GM19395 (cell line): ENCODE results near the gene NEUROG3.

Source experiments
- ATAC-seq: cut with Tn5 transposase; IDR thresholded peaks from one replicate; pipeline ENCODE4 v1.9.1; 2021; ENCODE audit warnings: mild to moderate bottlenecking, moderate library complexity; ENCODE audit not compliant: unreplicated experiment

Gene NEUROG3, protein sequence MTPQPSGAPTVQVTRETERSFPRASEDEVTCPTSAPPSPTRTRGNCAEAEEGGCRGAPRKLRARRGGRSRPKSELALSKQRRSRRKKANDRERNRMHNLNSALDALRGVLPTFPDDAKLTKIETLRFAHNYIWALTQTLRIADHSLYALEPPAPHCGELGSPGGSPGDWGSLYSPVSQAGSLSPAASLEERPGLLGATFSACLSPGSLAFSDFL

DNA sequence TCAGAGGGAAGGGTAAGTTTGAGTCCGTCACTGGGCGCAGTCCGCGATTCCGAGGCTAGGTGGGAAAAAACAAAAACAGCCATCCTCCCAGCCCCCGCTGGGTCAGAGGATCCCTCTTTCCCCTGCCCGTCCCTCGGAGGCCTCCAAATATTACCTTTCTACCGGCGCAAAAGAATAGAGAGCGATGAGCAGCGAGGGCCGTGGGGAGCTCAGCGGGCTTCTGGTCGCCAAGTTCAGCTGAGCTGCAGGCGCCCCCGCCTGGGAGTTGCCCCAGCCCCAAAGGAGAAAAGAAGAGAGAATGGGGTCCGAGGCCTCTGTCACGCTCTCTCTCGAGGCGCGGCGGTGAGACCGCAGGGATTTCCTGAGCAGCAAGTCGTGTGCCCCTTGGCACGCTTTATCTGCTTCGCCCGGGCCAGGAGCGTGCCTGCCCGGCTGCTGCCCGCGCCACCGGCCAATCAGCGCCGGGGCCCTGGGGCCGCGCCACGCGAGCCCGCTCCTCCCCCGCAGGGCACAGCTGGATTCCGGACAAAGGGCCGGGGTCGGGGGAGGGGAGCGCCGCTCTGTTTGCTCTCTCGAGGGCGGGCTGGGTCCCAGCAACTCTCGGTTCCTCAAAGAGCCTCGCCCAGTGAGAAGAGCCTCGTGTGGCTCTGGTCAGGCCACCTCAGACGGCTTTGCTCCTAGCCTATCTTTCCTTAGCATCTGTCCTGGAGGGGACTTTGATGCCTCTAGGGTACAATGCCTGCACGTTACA lies at the start of gene NEUROG3:
TSS of gene NEUROG3 (minus strand) at position 367 of the 751 bp plus-strand sequence. CDS start 379 bp downstream, outside the sequence.
- ATAC-seq: no peak

DNA sequence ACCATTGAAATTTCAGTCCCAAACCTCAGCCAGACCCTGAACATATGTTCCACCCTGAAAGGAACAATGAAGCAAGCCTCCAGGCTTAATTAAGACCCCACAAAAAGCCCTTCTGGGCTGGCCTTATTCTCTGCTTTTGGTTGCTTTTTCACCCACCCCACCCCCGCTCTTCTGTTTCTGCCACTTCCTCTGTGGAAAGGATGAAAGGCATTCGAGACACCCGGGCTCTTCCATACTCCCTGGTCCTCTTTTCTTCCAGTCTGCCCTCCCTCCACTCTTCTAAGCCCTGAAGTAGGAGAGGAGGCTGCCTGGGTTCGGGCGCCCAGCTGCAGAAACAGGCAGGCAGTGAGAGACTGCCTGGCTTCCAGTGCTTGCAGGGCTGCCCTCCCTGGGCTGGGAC lies 47.4 kb upstream of the NEUROG3 start:
- no peak for ATAC-seq

DNA sequence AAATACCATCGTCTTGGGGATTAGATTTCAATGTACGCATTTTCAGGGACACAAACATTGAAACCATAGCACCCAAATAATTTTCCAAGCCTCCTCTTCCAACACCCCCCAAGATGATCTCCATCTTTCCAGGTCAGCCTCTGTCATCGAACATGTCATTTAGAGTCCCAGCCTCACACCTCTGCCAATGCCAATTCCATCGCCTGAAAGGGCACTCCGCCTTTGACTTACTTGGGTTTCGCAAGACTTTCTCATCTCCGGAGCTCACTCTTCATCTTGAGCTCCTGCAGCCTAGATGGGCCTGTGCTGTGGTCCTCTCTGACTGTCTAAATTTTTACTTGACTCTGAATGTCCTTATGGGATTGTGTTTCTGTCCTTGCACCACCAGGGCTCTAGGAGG lies 46.4 kb upstream of the NEUROG3 start:
- no peak for ATAC-seq

DNA sequence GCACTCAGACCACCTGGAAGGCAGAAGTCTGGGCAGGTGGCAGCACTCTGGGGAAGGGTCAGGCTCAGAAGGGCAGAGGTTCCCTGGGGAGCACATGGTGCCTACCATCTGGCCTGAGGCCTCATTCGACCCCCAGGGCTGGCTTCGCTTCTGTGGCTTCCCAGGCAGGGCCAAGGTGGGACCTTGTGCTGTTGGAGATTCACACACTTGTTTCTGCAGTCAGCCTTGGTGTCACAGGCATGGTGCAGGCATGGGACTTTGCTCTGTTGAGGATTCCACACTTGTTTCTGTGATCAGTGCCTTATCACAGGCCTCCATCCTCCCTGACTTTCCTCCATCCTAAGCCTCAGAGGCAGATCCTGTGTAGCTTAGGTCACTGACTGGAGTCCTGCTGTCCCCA lies 45.5 kb upstream of the NEUROG3 start:
- no peak for ATAC-seq

DNA sequence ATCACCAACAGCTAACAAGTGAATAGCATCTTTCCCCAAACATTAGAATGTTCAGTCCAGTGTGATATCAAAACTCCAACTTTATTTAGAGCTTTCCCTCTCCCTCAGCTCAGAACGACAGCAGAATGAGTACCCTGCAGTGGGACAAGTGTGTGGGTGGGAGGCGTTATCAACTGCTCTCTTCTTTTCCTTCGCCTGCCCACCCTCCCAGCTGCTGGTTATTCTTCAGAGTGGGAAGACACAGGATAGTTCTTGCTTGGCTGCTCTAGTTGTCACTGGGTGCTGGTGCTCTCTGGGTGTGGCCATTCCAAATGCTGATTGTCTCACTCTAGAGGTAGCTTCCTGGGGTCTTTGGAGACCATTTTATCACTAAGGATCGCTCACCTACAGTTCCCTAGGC lies 43.1 kb upstream of the NEUROG3 start:
- ATAC-seq: no peak

DNA sequence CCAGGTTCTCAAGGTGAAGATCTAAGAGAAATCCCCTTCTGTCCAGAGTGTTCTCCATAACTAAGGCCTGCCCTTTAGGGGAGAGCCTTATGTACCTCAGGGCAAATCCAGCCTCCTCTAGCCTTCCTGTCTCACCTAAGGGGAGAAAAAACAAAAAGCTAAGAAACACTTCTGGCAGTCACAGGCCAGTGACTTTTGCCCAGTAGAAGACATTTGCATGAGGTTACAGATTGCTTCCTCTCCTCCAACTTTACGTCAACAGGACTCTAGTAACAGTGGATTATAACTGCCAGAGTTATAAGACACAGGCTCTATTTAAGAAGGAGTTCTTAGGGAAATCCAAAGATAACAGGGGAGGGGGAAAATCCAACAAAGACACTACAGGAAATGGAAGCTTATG lies 40.9 kb upstream of the NEUROG3 start:
- ATAC-seq: no peak

DNA sequence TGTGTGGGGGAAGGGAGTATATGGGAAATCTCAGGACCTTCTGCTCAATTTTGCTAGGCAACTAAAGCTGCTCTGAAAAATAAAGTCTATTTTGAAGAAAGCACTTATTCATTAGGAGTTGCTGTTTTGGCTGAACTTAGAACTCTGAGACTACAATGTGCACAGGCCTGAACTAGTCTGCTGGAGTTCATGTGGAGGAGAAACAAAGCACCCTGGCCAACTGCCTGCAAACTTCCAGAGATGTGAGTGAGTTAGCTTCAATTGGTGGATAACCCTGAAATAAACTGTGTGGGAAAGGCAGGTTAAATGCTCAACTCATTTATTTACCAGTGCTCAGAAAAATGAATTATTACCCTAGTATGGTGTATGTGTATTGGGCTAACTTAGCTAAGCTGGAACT lies 39.5 kb upstream of the NEUROG3 start:
- ATAC-seq: no peak

DNA sequence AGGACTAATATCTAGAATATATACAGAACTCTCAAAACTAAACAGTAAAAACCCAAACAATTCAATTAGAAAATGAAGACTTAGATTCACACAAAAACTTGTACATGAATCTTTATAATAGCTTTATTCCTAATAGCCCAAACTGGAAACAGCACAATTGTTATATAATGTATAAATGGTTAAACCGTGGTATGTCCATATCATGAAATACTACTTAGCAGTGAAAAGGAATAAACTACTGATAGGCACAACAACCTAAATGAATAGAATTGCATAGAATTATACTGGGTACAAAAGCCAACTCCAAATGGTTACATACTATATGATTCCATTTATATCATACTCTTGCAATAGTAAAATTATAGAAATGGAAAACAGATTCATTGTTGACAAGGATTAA lies 35.9 kb upstream of the NEUROG3 start:
- no peak for ATAC-seq

DNA sequence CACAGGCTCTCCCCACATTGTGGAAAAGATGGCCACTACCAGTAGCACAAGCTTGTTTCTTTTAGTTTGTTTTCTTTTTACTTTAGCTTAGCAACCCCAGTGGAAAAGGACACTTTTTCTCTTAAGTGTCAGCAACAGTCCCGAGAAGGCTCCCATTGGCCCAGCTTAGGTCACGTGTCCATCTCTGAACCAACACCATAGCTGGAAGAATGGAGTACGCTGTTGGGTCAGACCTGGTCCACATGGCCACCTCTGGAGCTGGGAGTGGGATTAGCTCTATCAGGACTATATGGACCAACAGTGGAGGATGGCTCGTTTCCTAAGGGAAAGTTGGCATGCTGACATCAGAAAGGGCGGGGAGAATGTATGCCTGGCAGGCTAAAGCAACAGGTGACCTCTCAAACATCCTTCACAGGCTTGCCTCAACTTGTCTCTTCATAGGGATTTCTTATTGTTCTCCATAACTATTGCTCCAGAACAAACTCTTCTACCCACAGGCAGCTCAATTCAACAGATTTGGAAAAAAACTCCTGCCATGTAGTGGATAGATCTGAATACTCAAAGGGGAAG lies 27.6 kb upstream of the NEUROG3 start:
- no peak for ATAC-seq

DNA sequence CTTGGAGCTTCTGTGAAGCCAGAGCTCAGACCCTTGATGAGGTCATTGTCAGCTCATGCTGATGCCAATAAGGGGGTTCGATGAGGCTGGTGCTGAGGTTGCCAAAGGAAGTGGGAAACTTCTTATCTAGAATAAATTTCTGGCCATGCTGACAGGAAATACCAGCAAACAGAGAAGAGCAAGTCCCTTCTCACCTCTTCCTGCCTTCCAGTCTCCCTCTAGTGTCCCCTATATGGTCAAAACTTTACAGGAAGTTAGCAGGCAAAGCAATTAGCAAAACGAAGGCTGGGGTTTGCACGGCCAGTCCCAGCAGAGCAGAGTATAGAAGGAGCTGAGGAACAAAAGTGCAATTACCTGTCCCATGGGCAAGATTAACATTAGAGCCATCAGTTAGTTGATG lies 15.1 kb upstream of the NEUROG3 start:
- ATAC-seq: no peak

DNA sequence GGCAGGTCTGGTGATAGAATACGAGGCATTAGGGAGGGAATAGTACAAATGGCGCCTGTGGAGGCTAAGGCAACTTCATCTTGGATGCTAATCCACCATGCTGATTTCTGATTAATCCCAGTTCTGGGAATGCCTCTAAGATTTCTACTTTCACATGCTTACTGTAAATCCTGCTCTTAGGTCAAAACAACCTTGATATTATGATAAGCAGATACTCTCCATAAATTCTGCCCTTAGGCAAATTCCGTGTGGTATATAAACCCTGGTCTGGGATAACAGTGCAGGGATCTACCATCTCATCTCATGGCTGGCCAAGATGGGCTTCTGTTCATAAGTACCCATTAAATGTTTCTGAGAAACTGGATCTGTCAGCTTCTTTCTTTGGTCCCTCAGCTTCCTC lies 11.4 kb upstream of the NEUROG3 start:
- no peak for ATAC-seq

DNA sequence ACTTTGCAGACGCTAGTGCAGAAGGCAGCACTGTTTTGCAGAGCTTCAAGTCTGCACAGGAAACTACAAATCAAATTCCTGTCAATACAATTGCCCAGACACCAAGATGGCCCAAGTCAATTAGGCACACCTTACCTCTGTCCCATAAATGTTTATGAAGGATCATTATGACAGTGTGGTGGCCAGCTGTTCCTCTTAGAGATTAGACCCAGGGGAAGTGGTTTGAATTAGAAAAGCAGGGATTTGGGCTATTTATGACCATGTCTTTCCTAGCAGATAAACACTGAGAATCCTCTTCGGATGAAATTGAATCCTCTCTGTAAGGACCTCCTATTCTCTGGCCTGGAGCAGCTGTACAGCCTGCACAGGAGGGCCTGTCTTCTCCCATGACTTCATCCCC lies 9.9 kb upstream of the NEUROG3 start:
- ATAC-seq: no peak

DNA sequence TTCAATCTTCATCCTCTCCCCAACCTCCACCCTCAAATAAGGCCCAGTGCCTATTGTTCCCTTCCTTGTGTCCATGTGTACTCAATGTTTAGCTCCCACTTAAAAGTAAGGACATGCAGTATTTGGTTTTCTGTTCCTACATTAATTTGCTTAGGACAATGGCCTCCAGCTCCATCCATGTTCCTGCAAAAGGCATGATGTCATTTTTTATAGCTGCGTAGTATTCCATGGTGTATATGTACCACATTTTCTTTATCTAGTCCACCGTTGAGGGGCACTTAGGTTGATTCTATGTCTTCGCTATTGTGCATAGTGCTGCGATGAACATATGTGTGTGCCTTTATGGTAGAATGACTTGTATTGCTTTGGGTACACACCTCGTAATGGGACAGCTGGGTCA lies 7.2 kb upstream of the NEUROG3 start:
- no peak for ATAC-seq

DNA sequence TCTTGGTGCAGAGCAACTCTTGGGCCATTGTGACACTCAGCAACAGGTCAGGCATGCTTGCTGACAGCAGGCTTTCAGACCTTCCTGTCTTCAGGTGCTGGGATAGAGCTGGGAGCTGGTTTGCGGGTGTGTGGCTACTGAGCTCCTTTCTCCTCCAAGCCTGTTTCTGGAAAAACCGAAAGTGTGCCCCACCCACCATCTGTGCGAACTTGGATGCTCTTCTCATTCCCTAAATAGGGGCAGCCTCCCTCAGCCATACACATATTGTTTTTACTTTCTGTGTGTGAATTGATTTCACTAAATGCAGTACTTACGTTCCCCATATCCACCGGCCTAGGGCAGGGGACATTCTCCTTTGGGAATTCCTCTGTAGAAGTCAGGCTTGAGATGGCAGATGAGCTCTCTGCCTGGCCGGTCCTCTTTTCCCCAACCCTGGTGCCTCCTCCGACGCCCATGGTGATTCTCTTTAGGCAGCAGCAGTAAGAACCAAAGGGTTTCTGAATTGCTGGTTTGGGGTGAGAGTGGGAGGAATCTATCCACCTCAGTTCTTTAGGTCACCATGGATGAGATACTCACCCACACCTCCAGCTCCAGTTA lies 6.3 kb upstream of the NEUROG3 start:
- ATAC-seq: no peak

DNA sequence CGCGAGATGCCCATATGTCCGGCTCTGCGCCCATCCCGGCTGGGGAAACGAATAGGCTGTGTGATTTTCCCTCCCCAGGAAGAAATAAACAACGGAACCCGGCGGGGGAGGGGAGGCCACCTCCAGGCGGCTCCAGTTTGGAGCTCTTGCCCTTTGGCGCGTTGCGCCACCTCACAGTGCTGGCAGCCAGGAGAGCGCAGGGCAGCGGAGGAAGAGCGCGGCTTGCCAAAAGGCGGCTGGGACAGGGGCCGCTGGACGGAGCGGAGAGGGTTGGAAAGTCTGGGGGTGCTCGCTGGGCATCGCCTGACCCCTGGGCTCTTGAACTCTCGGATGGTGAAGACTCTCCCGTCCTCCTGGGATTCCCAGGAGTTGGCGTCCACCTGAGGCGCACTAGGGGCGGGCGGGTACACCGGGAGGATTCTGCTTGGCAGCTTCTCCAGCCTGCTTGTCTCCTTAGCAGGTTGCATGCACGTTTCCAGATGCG lies 5.3 kb upstream of the NEUROG3 start:
- no peak for ATAC-seq

DNA sequence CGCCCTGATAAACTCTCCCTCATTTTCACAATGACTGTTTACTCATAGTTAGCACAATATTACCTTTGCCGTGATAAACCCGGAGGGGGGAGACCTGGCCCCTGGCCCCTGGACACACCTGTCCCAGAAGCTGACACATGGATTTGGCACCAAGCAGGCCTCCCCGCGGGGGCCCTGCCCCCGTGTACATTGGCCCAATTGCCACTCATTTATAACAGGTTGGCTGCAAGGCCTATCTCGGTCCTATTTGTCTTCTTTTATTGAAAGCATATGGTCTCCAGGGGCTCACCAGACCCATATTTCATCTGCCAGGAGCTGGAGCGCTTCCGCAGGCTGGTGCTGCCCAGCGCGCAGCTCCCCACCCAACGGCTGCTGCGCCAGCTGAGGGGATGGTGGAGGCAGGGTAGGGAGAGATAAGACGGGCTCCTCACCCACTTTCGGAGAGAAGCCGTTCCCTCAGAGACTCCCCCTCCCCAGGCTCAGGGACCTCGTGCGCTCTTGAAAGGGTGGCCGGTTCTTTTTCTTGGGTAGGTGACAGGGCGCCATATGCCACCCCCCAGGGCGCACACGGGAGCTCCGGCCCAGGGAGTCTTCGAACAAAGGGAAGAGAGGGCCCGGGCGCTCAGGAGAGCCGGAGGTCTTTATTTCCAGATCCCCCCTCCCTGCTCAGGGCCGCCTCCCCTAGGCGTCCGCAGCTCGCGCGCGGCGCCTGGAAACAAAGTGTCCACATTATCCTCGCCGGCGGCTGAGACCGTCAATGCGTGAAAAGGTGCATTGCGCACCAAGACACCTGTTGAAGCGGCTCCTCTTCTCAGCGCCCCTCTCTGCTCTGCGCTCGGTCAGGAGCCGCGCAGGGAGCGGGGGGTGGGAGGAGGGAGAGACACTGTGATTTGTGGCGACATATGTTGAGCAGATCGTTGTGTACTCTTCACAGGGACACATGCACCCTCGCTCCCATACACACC lies 4.3 kb upstream of the NEUROG3 start:
- ATAC-seq: no peak

DNA sequence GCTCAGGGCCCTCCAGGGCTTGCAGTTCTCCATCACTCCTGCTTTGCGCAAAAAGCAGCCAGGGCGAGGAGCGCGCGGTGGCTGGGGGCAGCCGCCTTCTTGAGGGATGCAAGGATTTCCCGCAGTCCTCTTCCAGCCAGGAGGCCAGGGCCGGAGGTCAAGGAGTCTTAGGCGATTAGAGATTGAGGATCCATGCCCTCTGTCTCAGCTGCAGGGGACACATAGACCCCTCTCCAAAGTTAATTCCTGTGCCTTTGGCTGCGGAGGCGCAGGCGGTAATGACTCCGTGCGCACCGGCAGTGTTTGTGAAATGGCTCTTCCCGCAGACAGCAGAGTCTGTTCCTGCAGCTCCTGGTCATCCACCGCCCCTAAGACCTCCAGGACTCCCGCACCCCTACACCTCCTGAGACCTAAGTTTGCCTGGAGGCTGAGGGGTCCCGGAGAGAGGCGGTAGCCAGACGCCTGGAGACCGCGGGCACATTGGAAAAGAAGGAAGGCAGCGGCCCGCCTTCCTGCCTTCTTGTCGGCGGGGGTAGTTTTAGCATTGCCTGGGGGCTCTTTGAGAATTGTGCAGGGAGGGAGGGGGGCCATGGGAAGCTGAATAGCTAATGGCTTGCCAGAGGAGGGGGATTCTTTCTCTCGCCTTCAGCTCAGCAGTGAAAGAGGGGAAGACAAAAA lies 3.3 kb upstream of the NEUROG3 start:
- ATAC-seq: no peak

DNA sequence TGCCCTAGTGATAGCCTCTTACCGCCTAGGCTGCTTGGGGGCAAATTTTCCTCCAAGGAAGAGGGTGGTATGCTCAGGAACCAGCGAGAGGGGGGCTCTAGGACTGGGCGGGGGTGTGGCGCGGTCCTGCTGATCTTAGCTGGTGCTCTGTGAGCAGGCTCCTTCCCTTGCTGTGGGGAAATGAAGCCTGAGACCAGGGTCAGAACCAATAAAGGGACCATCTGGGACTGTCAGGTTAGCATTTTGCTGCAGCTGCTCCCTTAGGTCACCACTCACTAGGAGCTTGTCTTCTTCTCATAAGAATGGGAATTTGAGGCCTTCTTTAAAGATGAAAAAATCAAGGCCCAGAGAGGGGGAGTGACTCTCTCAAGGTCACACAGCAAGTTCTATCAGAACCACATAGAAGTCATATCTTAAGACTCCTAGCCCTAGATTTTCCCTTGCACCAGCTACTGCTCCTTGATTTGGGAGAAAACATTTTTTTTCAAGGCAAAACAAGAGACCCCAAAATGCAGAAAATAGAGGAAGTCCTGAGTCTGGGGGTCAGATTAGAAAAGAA lies 2.0 kb upstream of the NEUROG3 start:
- no peak for ATAC-seq

DNA sequence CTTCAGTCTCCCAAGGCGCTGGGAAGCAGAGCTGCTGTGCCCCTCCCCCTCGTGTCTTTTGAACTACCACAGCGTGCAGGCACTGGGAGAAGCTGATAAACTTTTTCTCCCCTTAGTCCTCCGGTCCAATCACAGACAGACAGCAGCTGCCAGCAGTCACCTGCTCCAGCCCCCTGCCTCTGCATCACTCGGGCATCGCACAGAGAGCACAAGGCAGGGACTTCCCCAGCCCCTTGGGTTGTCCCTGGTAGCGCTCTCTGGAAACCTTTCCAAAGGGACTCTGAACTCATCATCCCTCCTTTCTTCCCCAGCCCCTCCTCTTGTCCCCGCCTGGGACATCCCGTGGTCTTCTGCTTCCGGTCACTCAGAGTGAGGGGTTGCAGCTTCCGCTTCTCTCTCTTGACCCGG lies 1.4 kb upstream of the NEUROG3 start:
- no peak for ATAC-seq
